Neural cell (in vitro differentiated cells): ENCODE measurements around the gene OR4K14. TPM values are rescaled to one million over a fixed set of nuclear protein-coding genes. Genes with fewer than 3 reads are reported as not detected.

ENCODE experiments used
- H2AFZ ChIP-seq: fragments of 200-600, 300-800 bp; sonication (generic), shearing (Covaris generic); 2 replicates; pipeline ENCODE4 v1.6.0; 2014; ENCODE audit warnings: low read depth, mild to moderate bottlenecking, antibody characterized with exemption, low read length, moderate library complexity
- H3F3A ChIP-seq: fragments of 200-600 bp; shearing (Covaris generic); 2 replicates; pipeline ENCODE4 v1.6.1; 2016; ENCODE audit warnings: mild to moderate bottlenecking, moderate library complexity, mixed read lengths, antibody characterized with exemption, low read length; ENCODE audit not compliant: insufficient read depth, poor library complexity, severe bottlenecking
- H3K27ac ChIP-seq: fragments of 200-600, 300-800 bp; sonication (generic), shearing (Covaris generic); 2 replicates; pipeline ENCODE4 v1.5.1; 2014; ENCODE audit warnings: mild to moderate bottlenecking, low read length, moderate library complexity
- H3K27me3 ChIP-seq: fragments of 300-800, 200-600 bp; sonication (generic), shearing (Covaris generic); 2 replicates; pipeline ENCODE4 v1.6.0; 2014; ENCODE audit warnings: mild to moderate bottlenecking, low read depth, low read length, moderate library complexity; ENCODE audit not compliant: insufficient read depth
- H3K36me3 ChIP-seq: fragments of 300-800, 200-600 bp; sonication (generic), shearing (Covaris generic); 2 replicates; pipeline ENCODE4 v1.5.1; 2014; ENCODE audit warnings: mild to moderate bottlenecking, antibody characterized with exemption, low read length, moderate library complexity; ENCODE audit not compliant: insufficient read depth
- H3K4me2 ChIP-seq: fragments of 300-800, 200-600 bp; sonication (generic), shearing (Covaris generic); 2 replicates; pipeline ENCODE4 v1.6.0; 2014; ENCODE audit warnings: mild to moderate bottlenecking, low read length
- H3K4me3 ChIP-seq: fragments of 300-800, 200-600 bp; sonication (generic), shearing (Covaris generic); 2 replicates; pipeline ENCODE4 v1.5.1; 2014; ENCODE audit warnings: mild to moderate bottlenecking, low read length, moderate library complexity
- H3K79me2 ChIP-seq: fragments of 200-600 bp; shearing (Covaris generic); replicated peaks from 2 replicates; pipeline ENCODE4 v1.6.0; 2014; ENCODE audit warnings: mild to moderate bottlenecking, low read length, moderate library complexity; ENCODE audit not compliant: insufficient read depth
- H3K9ac ChIP-seq: fragments of 300-800, 200-600 bp; sonication (generic), shearing (Covaris generic); 2 replicates; pipeline ENCODE4 v1.6.1; 2016; ENCODE audit warnings: mild to moderate bottlenecking, low read length, mixed read lengths
- H3K9me2 ChIP-seq: fragments of 200-600 bp; shearing (Covaris generic); 2 replicates; pipeline ENCODE4 v1.6.1; 2016; ENCODE audit warnings: mild to moderate bottlenecking, low read length, mixed read lengths; ENCODE audit not compliant: insufficient read depth
- H3K9me3 ChIP-seq: fragments of 200-600, 300-800 bp; sonication (generic), shearing (Covaris generic); 2 replicates; pipeline ENCODE4 v1.6.1; 2016; ENCODE audit warnings: mild to moderate bottlenecking, mixed run types, low read length, moderate library complexity, mixed read lengths
- H4K20me1 ChIP-seq: fragments of 200-600 bp; shearing (Covaris generic); 2 replicates; pipeline ENCODE4 v1.6.1; 2016; ENCODE audit warnings: mild to moderate bottlenecking, mixed run types; ENCODE audit not compliant: insufficient read depth
- EP300 ChIP-seq: fragments of 450-650 bp; conservative IDR thresholded peaks from 2 replicates; pipeline ENCODE4 v1.6.1; 2014; ENCODE audit warnings: antibody characterized with exemption, mild to moderate bottlenecking, moderate library complexity; ENCODE audit not compliant: poor library complexity, severe bottlenecking
- EZH2 ChIP-seq: fragments of 200-600, 300-800 bp; shearing (Covaris generic), sonication (generic); IDR thresholded peaks from 2 replicates; pipeline ENCODE4 v1.6.1; 2014; ENCODE audit warnings: antibody characterized with exemption, low read length, borderline replicate concordance, mild to moderate bottlenecking; ENCODE audit not compliant: insufficient read depth, poor library complexity, severe bottlenecking
- MXI1 ChIP-seq: fragments of 450-650 bp; conservative IDR thresholded peaks from 2 replicates; pipeline ENCODE4 v1.6.1; 2014; ENCODE audit warnings: antibody characterized with exemption, mild to moderate bottlenecking; ENCODE audit not compliant: poor library complexity, severe bottlenecking
- POLR2AphosphoS5 ChIP-seq: IDR thresholded peaks from 2 replicates; pipeline ENCODE4 v1.6.1; 2012
- RAD21 ChIP-seq: fragments of 450-650 bp; conservative IDR thresholded peaks from 2 replicates; pipeline ENCODE4 v1.6.1; 2014; ENCODE audit warnings: antibody characterized with exemption, mild to moderate bottlenecking, moderate library complexity
- SMC3 ChIP-seq: fragments of 450-650 bp; conservative IDR thresholded peaks from 2 replicates; pipeline ENCODE4 v1.6.1; 2014; ENCODE audit warnings: antibody characterized with exemption, mild to moderate bottlenecking, moderate library complexity; ENCODE audit not compliant: poor library complexity
- TAF1 ChIP-seq: IDR thresholded peaks from 2 replicates; pipeline ENCODE4 v1.6.1; 2012; ENCODE audit warnings: low read depth
- polyA minus RNA-seq: library from RNA; depleted of rRNA, polyadenylated mRNA; stranded (reverse); fragments of >200 nt; gene quantifications from 2 replicates; pipeline ENCODE4 v1.2.3, GENCODE V29; 2014
- polyA plus RNA-seq: library from polyadenylated mRNA; depleted of rRNA; stranded (reverse); fragments of >200 nt; gene quantifications from 2 replicates; pipeline ENCODE4 v1.2.3, GENCODE V29; 2014
- TF ChIP-seq, protein P1 (sequence below): IDR thresholded peaks from 2 replicates; pipeline ENCODE4 v1.6.1; 2012; ENCODE audit warnings: borderline replicate concordance
- TF ChIP-seq, protein P2 (sequence below): fragments of 450-650 bp; IDR thresholded peaks from 2 replicates; pipeline ENCODE4 v1.5.1; 2014; ENCODE audit warnings: antibody characterized with exemption, mild to moderate bottlenecking, moderate library complexity; ENCODE audit not compliant: poor library complexity, severe bottlenecking

The OR4K14 gene, protein sequence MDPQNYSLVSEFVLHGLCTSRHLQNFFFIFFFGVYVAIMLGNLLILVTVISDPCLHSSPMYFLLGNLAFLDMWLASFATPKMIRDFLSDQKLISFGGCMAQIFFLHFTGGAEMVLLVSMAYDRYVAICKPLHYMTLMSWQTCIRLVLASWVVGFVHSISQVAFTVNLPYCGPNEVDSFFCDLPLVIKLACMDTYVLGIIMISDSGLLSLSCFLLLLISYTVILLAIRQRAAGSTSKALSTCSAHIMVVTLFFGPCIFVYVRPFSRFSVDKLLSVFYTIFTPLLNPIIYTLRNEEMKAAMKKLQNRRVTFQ
- polyA plus RNA-seq (not detected in 2 replicates), polyA minus RNA-seq (not detected in 2 replicates)

DNA sequence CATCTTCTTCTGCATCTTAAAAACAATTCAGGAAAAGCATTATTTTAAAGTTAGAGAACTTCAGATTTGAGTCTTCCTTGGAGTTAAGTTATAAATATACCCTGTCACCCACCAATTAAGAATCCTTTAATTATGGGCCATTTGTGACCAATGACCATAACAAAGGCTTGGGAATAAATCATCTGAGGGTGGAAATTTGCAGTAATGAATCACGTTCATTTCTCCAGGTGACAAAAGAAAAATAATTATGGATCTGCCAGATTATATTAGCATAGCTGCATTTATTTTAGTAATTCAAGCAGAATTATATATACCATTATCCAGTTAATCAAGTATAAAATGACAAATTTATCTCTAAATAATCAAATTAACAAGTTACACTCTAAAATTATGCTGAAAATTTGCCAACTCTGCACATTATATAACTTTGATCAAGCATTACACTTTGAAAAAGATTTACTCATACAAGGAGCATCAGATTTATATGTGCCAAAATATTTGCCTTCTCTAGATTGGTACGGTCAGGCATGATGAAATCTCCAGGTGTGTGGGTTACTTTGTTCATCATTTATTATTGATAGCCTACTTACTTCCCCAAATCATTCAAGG lies at the start of gene OR4K14:
TSS of gene OR4K14 (minus strand) at position 51 of the 609 bp plus-strand sequence. CDS start 4,114 bp downstream, outside the sequence.
- Histone ChIP-seq H3K4me3 (no peak within 1 kb of the TSS), H2AFZ (no peak within 1 kb of the TSS), H3K9ac (no peak within 1 kb of the TSS), H3K9me2 (no peaks in the 10 kb centered on the region), H3K36me3 (no peaks in the 10 kb centered on the region), H3K27ac (no peak within 1 kb of the TSS), H4K20me1 (no peaks in the 10 kb centered on the region), H3F3A (no peaks in the 10 kb centered on the region), H3K27me3 (no peaks in the 10 kb centered on the region), H3K9me3 (peaks cover 14% of the 10 kb centered on the region), H3K4me2 (no peak within 1 kb of the TSS), H3K79me2 (no peaks in the 10 kb centered on the region)
- no peak for TF ChIP-seq POLR2AphosphoS5
- TF ChIP-seq EZH2 = no peak
- no peak for TF ChIP-seq SMC3
- TF ChIP-seq, protein P1, sequence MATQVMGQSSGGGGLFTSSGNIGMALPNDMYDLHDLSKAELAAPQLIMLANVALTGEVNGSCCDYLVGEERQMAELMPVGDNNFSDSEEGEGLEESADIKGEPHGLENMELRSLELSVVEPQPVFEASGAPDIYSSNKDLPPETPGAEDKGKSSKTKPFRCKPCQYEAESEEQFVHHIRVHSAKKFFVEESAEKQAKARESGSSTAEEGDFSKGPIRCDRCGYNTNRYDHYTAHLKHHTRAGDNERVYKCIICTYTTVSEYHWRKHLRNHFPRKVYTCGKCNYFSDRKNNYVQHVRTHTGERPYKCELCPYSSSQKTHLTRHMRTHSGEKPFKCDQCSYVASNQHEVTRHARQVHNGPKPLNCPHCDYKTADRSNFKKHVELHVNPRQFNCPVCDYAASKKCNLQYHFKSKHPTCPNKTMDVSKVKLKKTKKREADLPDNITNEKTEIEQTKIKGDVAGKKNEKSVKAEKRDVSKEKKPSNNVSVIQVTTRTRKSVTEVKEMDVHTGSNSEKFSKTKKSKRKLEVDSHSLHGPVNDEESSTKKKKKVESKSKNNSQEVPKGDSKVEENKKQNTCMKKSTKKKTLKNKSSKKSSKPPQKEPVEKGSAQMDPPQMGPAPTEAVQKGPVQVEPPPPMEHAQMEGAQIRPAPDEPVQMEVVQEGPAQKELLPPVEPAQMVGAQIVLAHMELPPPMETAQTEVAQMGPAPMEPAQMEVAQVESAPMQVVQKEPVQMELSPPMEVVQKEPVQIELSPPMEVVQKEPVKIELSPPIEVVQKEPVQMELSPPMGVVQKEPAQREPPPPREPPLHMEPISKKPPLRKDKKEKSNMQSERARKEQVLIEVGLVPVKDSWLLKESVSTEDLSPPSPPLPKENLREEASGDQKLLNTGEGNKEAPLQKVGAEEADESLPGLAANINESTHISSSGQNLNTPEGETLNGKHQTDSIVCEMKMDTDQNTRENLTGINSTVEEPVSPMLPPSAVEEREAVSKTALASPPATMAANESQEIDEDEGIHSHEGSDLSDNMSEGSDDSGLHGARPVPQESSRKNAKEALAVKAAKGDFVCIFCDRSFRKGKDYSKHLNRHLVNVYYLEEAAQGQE = no peak
- no peak for TF ChIP-seq RAD21
- TF ChIP-seq, protein P2, sequence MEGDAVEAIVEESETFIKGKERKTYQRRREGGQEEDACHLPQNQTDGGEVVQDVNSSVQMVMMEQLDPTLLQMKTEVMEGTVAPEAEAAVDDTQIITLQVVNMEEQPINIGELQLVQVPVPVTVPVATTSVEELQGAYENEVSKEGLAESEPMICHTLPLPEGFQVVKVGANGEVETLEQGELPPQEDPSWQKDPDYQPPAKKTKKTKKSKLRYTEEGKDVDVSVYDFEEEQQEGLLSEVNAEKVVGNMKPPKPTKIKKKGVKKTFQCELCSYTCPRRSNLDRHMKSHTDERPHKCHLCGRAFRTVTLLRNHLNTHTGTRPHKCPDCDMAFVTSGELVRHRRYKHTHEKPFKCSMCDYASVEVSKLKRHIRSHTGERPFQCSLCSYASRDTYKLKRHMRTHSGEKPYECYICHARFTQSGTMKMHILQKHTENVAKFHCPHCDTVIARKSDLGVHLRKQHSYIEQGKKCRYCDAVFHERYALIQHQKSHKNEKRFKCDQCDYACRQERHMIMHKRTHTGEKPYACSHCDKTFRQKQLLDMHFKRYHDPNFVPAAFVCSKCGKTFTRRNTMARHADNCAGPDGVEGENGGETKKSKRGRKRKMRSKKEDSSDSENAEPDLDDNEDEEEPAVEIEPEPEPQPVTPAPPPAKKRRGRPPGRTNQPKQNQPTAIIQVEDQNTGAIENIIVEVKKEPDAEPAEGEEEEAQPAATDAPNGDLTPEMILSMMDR = no peak
- TF ChIP-seq MXI1 = no peak
- TF ChIP-seq TAF1 = no peak
- TF ChIP-seq EP300 = no peak

DNA sequence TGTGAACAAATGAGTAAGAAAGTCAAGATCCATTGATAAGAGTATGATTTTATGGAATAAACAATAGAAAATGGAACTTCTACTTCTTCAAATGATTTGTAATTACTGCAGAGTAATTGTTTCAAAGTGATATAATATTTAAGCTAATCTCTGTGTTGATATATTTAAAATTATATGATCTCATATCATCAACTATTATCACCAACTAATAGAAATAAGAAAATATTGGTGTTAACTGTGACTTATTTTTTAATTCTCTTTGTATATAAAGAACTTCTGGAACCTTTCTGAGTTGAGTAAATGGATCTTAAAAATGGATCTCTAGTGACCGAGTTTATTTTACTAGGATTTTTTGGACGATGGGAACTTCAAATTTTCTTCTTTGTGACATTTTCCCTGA lies 40.6 kb upstream of the OR4K14 start, which contains the start of gene OR4L1:
TSS of gene OR4L1 (plus strand) at position 301 of the 400 bp plus-strand sequence. CDS start at position 301, 0 bp downstream.
- no peak within 1 kb of the TSS for H3K4me3 ChIP-seq
- H3K27ac ChIP-seq = no peak within 1 kb of the TSS
- H2AFZ ChIP-seq = no peak within 1 kb of the TSS
- no peaks in the 10 kb centered on the region for H3F3A ChIP-seq
- TF ChIP-seq TAF1 = no peak
- TF ChIP-seq, protein P2 = no peak
- no peak for TF ChIP-seq POLR2AphosphoS5
- H3K27me3 ChIP-seq = no peaks in the 10 kb centered on the region
- H4K20me1 ChIP-seq = no peaks in the 10 kb centered on the region
- no peaks in the 10 kb centered on the region for H3K36me3 ChIP-seq
- no peaks in the 10 kb centered on the region for H3K79me2 ChIP-seq
- H3K9ac ChIP-seq = no peak within 1 kb of the TSS
- H3K9me3 ChIP-seq = peaks cover 4% of the 10 kb centered on the region
- H3K9me2 ChIP-seq = no peaks in the 10 kb centered on the region
- no peak within 1 kb of the TSS for H3K4me2 ChIP-seq
